Renal cortex interstitium (tissue), 11 donors: Measurements from ENCODE around the gene EMX1. TPM values are rescaled to one million over a fixed set of nuclear protein-coding genes. Genes with fewer than 3 reads are reported as not detected.

Experiments used
- DNase-seq, 11 donors: peaks; one replicate each; pipeline ENCODE4 v3.0.0-alpha.2; 2013; ENCODE audit warnings: low read depth in 9 of 11, low spot score in 4 of 11; ENCODE audit errors: extremely low read depth in 1 of 11
- polyA plus RNA-seq, 3 donors: library from polyadenylated mRNA; unstranded; fragments of 120-200 nt; gene quantifications; one replicate each; pipeline ENCODE4 v1.2.1, GENCODE V29; 2013; ENCODE audit not compliant: insufficient read length in 3 of 3

EMX1 gene
- polyA plus RNA-seq, 3 donors, result 30.2 to 48.9 (median 43.7) TPM

DNA sequence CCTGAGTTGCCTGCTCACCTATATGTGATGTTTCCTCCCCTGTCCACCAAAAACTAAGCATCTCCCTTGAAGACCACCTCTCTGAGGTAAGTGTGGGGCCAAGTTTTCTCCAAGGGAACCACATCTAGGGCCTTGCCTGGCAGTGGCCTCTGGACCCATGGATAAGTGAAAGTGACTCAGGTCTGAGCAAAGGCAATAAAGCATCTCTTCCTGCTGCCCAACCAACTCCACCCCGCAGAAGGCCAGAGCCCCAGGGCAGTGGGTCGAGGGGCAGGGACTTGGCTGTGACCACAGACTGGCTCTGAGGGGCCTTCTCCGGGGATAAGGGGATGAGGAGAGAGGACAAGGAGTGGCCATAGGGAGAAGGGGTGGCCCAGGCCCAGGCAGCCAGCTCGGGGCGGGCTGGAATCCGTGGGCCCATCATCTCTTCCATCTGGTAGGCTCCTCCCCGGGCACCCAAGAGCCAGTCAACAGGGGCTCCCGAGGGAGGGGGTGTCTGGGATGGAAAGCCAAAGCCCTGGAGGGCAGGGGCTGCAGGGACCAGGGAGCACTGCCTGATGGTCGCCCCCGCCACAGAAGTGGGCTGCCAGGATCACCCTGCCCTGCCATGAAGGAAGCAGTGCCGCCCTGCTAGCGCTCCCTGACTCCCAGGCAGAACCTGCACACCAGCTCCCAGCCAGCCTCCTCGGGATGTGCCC is 33.4 kb downstream of the EMX1 start:
- DNase-seq, result no peak

DNA sequence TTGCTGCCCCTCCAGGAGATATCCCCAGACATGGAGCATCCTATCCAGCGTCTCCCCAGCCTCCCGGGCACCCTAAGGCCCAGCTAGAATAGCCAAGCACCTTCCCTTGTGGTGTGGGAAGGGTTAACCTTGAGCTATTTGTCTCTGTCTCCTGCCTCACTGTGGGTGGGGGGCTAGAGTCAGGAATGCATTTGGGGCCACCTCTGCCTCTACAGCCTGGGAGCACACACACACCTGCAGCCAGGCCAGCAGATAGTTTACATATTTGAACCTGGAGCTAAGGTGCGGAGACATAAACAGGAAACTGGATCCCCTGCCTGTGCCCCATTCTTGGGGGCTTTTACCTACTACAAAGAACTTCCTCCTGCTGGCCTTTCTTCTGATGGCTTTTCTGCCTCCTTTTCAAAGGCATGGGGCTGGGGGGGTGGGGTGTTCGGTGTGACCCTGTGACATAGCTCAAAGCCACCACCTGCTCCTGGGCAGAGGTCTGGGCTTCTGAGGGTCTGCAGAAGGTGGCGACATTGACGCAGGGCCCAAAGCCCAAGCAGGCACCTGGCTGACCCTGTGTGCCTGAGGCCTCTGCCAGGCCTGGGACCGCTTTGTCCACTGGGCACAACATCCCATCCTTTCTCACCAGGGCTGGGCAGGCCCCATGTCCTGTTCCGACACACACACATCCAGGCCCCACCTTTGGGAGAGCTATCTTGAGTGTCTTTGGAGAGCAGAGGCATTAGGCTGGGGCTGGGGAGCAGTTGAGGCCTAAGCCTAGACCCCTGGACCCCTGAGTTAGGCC is 34.2 kb downstream of the EMX1 start:
- peak in 1 of 11 donors; percentile 17 for DNase-seq

DNA sequence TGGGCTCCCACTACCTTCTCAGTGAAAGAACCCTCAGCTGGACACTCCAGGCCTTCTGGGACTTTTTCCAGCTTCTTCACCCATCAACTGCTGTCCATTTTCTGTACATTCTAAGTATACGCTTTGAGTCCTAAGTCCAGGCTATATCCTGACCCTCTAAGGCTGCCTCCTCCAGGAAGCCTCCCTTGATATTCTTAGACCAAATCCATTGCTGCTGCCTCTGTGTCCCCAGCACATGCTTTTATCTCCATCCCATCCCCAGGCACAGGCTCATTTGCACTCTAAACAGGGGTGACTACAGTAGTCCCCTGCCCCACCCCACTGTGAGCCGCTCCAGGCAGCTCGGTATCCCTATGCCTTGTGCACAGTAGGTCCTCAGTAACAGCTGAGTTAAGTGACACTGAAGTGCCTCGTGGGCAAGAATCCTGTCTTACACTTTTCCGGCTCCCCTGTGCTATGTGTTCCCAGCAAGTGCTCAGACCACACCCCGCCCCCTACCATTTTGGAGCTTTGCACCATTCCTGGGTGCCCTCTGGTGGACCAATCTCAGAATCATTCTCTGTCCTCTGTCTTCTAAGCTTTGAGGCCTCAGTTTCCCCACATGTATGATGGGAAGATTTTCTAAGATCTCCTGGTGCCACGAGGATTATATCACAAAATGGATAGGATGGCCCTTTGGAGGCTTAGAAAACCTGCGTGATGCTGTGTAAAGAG is 34.9 kb downstream of the EMX1 start:
- DNase-seq, result no peak

DNA sequence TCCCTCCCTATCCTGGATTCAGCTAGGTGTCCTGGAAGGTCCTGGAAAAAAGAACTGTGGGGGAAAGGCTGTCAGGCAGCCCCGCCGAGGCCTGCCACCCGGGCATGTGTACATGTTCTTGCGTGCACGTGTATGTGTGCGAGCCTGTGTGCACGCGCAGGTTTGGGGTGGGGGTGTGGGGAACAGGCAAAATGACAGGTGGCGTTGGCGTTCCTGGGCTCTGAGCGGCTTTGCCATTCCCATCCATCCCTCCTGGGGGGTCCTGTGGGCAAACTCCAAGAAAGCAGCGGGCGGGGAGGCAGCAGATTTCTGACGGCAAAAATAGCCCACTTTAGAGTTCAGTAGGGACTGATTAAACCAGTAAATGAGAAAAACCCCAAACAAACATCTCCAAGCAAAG is 35.6 kb downstream of the EMX1 start:
- no peak for DNase-seq

DNA sequence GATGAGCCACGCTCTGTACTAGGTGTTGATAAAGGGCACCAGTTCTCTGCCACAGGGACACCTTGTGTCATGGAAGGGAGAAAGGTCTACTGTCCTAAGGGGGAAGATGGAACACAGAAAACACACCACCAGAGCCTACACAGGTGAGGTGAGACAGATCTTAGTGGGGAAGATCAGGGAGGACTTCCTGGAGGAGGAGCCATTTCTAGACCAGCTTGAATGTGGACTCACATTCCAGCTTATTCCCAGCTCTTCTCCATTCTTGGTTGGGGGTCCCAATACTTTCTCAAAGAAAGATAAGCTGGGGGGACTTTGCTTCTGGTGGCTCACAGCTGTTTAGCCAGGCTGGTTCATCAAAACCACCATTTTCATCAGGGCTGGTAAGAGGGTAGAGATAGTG is 36.2 kb downstream of the EMX1 start:
- no peak for DNase-seq

DNA sequence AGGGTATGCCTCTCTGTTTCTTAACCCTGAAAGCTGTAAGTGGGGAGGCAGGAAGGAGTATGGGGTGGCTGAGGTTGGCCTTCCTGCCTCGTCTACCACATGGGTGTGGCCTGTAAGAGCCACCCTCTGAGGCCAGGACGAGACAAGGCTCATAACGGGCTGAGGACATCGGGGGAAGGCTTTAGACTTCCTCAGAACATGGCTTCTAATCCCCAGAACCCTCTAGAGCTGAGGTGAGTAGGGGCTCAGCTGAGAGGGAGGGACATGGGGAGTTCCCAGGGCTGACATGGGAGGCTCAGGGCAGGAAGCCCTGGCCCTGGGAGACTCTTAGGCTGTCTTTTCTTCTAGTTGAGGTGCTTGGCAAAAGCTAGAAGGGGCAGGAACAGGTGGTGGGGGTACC is 36.7 kb downstream of the EMX1 start:
- DNase-seq, result no peak

DNA sequence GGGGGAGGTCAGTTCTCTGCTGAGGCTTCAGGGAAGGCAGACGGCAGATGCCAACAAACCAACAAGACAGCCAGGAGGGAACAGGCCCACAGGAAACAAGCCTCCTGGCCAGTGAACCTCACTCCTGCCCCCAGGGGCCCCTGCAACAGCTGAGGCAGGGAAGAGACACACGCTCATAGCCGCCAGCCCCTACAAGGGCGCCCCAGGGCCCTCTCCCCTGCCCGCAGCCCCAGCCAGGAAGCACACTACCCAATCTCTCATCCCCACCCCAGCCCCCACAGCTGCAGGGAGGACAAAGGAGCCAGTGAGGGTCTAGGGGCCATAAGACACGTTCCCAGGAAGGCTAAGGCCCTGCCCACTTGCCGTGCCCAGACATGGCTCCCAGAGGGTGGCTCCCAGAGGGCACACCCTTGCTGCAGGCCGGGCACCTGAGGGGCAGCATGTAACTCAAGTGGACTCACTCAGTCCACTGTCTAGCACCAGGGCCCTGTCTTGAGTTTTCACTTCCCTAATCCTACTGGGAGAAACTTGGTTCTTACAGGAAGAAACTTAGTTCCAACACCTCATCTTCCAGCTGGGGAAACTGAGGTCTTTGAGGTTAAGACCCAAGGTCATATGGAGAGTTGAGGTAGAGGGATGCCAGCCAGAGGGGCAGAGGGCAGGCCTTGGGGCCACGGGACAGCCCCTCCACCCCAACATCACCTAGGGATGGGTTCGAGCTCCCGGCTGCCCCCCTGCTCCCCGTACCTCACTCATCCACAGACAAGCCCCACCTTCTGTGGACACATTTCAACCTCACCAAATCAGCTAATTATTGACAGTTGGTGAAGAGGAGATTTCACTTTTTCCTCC is 37.3 kb downstream of the EMX1 start:
- no peak for DNase-seq

DNA sequence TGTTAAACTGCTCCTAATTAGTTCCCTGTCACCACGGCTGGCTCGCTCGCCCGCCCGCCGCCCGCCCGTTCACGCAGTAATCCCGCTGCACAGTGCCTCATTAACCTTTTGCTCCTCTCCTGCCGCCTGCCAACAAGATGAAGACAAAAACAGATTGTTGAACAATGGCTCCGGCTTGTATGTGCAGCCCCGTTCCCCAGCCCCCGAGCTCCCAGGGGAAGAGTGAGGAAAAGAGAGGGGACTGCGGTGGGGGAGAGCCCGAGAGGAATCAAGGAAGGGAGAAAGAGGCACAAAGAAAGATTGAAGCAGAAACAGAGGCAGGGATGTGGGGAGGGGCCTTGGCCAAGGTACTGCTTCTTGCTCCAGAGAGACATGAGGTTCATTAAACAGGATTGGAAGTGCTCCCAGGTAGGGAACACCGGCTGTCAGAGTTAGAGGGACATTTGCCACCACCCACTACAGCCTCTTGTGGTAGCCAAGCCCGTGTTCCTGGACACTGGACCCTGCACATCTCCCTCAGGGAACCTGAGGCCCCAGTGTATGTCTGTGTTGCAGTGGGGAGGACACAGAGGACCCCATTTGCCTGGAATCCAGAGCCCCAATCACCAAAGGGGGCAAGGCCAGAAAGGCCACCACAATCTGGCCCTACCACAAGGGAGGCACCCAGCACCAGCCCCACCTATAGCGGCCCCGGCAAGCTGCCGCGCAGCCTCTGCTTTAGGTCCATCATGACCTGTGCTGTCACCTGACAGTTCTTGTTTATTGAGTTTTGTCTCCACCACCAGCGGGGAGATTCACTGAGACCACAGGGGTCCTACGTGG is 38.1 kb downstream of the EMX1 start:
- no peak for DNase-seq

DNA sequence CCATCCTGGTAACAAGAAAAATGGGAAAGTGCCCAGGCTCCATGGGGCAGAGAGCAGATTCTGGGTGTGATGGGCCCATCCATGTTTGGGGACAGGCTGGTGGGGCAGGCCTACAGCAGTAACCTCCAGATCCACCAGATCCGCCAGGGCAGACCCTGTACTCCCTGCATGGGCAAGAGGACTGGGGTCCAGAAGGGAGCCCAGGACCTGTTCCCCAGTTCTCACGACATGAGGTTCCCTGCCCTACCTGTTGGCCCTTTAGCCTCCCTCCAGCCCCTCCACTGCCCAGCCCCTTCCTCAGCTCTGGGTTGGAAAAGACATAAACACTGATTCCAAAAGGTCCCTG is 38.7 kb downstream of the EMX1 start:
- DNase-seq, result no peak

DNA sequence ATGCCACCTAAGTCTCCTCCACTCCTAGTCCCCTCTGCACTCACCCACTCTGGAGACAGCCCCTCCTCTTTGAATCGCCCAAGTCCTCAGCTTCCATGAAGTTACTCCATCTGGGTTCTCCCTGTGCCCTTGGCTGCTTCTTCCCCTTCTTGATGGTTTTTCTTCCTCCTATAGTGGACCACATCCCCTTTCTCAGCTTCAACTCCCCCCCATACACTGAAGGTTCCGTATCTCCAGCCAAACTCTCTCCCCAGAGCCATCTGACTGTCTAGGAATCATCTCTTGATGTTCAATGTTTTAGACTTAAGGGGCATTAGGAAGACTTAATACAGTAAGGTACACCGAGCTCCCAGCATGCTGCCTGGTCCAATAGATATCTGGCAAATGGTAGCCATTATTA is 39.6 kb downstream of the EMX1 start:
- no peak for DNase-seq

DNA sequence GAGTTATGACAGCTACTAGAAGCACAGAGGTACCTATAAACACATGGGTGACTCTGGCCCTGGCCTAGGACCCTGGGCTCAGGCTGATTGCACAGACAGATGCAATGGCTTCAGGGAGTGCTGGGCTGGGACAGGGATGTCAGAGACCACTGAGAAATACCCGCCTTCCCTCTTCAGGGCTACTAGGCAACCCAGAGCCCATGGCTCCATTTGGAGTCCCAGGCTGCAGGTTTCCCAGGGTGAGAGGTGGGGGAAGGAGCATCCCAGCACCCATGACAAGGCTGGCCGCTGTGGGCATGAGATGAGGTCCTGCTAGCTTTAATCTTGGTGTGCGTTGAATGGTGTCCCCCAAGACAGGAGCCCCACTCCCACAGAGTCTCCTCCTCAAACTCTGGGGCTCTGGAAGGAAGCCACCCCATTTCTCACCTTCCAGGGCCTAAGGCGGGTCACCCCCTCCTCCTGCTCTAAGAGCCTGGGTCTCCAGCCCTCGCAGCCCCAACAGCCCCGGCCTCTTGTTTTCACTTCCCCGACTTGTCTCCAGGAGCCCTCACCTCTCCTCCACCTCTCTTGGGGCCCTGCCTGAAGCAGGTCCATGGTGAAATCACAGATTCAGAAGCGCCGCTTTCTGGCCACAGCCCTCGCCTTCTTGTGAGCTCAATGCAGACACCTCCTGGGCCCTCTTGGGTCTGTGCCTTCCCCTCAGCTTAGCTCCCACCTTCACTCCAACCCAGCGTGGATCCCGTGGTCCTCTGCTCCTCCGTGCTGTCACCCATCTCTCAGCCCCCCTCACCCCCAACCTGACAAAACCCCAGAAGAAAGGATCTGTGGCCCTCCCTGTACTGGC is 41.4 kb downstream of the EMX1 start:
- DNase-seq, result no peak

DNA sequence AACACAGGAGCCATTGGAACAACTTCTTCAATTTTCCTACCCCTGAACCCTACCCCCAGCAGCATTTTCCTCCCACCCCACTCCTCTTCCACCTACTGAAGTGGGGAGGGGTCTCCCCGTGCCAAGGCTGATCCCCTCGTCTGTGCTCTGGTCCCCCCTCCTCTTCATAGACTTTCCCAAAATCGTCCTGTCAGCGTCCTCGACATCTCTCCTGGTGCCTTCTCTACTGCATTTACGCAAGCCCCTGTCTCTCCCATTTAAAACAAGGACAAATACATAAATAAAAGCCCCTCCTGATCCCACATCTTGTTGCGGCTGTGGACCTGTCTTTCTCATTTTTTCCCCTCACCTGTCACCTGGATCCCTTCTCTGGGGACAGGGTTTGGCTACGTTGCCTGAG is 42.2 kb downstream of the EMX1 start:
- DNase-seq, result no peak

DNA sequence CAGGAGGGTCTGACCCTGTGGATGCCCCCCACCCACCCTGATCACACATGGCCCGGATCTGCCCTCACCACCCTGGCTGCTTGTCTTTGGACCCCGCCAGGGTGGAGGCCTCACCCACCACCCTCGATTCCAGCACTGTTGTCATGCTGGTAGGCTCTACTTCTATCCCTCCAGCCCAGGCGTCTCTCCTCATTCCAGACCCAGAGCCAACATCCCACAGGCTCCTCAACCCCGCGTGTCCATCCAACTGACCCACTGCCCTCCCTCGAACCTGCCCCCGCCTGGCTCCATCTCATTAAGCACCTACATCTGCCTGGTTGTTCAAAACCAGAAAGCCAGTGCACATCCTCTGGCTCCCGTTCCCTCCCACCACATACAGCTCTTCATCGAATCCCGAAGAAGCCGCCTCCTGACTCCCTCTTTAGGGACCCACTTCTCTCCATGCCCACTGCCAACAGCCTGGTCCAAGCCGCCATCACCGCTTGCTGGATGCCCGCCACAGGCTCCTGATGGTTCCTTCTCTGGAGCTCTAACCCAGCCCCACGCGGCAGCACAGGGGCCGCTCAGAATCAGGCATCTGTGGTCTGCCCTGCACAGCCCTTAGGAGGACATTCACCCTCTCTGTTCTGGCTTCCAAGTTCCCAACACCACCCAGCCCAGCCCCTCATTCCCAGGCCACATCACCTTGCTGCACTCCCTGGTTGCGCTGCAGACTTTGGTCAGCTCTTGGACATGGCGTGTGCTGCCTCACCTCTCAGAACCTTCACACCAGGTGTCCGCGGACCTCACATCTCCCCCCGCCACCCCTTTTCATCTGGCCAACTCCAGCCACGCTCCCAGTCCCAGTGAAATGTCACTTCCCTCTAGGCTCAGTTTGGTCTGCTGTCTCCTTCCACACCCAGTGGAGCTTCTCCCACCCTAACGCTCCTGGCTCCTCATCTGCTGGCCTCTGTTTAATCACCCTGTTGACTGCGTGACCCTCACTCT is 43.0 kb downstream of the EMX1 start:
- no peak for DNase-seq

DNA sequence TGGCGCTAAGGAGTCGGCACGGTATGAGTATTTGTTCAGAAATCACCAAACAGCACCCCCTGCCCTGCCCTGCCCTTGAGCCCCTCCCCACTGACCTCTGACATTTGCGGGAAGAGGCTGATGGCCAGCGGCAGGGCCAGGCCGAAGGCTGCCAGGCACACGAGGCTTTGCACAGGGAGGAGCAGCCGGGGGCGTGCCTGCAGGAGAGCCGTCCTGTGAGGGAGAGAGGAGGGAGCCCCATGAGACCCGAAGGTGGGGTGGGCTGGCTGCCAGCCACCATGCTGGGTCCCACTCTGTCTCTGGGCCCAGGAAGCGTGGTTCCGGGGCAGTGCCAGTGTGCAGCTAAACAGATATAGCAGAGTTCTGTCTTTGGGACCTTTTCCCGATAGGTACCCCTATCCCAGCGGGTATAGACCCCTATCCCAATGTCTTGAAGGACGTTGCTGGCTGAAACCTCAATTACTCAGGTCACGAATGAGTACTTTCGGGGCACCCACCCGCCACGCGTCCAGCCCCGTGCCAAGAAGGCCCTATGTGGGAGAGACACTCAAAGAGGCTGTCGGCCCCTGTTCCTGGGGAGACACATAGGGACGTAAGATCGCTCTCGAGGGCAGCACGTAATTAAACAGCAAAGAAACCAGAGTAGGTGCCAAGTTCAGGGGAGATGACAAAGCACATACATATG is 43.9 kb downstream of the EMX1 start:
- DNase-seq, result no peak

DNA sequence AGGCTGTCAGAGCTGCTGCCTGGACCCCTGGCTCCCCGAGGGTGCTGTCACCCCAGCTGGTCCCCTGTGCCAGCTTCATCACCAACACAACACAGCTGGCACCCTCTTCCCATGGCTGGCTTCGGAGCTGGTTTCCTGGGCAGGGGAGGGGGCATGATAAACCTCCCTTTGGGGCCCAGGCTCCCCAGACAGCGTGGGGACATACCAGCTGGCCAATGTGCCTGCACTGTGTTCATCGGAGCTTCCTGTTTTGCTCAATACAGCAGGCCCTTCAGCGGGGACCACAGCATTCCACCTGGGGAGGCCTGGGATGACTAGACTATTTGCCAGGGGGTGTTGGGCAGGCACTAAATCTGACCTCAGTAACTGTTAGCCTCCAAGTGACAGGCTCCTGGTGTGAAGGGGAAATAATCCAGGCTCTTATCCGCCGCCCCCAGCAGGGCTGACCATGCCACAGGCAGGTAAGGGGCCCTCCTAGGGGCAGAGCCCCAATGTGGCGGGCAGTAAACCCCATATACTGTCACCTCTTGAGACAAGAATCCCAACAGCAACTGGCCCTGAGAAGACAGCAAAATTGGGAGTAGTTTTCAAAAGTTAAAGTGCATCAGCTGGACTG is 44.6 kb downstream of the EMX1 start:
- no peak for DNase-seq

DNA sequence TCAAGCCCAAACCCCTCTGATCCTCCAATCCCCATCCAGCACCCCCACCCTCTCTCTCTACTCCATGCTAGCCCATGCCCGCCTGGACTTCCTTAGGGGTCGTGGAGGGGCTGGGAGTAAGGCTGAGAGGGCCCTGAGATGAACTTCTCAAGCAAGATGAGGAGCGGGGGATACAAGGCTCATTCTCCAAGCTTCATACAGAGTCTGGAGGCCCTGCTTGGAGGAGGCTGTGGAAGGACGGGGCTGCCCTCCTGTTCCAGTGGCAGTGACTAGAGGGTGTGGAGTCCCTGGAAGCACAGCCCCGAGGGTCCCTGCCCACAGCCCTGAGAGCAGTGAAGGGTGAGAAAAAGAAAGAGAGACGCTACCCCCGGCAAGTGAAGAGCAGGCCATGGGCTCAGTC is 45.6 kb downstream of the EMX1 start:
- DNase-seq, result no peak
